ENCODE measurements around the gene POLR1G. TPM values are rescaled to one million over a fixed set of nuclear protein-coding genes. Genes with fewer than 3 reads are reported as not detected.

POLR1G gene
- total RNA-seq, 4 donors from 2014 or later = 1.7 to 10.7 (median 5.8) TPM

DNA sequence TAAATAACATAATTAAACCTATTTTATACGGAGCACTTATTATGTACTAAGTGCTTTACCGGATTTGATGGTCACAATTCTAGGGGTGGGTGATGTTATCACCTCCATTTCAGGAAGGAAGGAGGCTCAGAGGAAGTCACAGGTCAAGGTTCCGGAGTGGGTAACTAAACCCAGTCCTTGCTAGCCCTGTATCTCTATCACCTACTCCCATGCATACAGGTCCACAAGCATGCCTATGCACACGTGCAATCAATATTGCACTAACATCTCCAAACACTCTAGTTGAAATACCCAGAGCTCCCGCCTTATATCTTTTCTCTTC, 43.5 kb downstream of the POLR1G start:
- Histone ChIP-seq H3K27me3 (no peaks in the 10 kb centered on the region), H3K4me3 (peak overlapping the region; percentile 36 to 71), H3K4me1 (peaks cover 0 to 48% (median 13%) of the 10 kb centered on the region in 3 donors), H3K36me3 (no peaks in the 10 kb centered on the region), H3K9me3 (no peaks in the 10 kb centered on the region), H3K27ac (peak overlapping the region; percentile 74 to 91 (median 84))
- 21% methylated on average over 5 of the region's 5 CpGs for WGBS, 2 donors (ENCODE audit: low coverage in 1 of 2)
- TF ChIP-seq, protein P1, sequence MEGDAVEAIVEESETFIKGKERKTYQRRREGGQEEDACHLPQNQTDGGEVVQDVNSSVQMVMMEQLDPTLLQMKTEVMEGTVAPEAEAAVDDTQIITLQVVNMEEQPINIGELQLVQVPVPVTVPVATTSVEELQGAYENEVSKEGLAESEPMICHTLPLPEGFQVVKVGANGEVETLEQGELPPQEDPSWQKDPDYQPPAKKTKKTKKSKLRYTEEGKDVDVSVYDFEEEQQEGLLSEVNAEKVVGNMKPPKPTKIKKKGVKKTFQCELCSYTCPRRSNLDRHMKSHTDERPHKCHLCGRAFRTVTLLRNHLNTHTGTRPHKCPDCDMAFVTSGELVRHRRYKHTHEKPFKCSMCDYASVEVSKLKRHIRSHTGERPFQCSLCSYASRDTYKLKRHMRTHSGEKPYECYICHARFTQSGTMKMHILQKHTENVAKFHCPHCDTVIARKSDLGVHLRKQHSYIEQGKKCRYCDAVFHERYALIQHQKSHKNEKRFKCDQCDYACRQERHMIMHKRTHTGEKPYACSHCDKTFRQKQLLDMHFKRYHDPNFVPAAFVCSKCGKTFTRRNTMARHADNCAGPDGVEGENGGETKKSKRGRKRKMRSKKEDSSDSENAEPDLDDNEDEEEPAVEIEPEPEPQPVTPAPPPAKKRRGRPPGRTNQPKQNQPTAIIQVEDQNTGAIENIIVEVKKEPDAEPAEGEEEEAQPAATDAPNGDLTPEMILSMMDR (IDR thresholded peaks at IDR 0.05) = no peak
- TF ChIP-seq POLR2A (IDR thresholded peaks at IDR 0.05) (no peak), POLR2AphosphoS5 (IDR thresholded peaks at IDR 0.05) (no peak), EP300 (IDR thresholded peaks at IDR 0.05) (no peak)
- ATAC-seq = no peak

DNA sequence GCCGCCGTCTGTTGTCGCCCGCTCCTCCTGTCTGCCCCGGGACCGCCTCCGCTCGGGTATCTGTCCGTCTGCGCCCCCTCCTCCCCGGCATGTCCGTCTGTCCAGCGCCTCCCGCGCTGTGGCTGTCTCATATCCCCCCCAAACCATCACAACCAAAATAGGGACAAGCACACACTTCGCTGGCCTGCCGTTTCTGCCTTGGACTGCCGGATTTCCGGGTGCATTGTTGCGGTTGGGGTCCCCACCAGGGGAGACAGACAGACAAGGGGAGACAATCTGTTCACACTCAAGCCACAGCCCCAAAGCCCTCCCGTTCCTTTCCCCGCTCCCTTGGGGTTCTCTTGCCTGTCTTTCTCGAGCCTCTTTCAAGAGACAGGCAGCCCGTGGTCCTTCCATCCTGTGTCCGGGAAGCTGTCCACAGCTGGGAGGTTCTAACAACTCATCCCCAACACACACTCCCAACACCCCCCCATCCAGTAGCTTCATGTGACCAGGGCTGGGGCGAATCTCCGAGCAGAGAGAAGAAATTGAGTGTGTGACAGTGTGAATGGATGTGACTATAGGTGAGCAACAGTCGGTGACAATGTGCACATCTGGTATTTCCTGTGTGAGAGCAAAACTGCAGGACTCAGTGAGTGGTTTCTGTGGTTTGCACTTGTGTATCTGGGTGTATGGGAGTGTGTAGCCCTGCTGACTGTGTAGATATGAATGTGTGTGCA, 44.8 kb downstream of the POLR1G start:
- H3K27me3 ChIP-seq = no peaks in the 10 kb centered on the region
- peak in 1 of 2 donors; percentile 3 for TF ChIP-seq POLR2A (IDR thresholded peaks at IDR 0.05)
- TF ChIP-seq, protein P1 (IDR thresholded peaks at IDR 0.05) = no peak
- TF ChIP-seq POLR2AphosphoS5 (IDR thresholded peaks at IDR 0.05) = peak; percentile 28
- TF ChIP-seq EP300 (IDR thresholded peaks at IDR 0.05) = no peak
- 8% methylated on average over 10 of the region's 28 CpGs; no CpG with 5 or more reads in 1 of the 2 donors for WGBS, 2 donors (ENCODE audit: low coverage in 1 of 2)
- ATAC-seq = peak; percentile 20
- H3K36me3 ChIP-seq = no peaks in the 10 kb centered on the region
- H3K4me3 ChIP-seq = peak overlapping the region; percentile 36 to 71
- H3K9me3 ChIP-seq = no peaks in the 10 kb centered on the region
- peaks cover 3 to 55% (median 24%) of the 10 kb centered on the region in 3 donors for H3K4me1 ChIP-seq
- H3K27ac ChIP-seq = peak overlapping the region; percentile 35 to 91 (median 88)

DNA sequence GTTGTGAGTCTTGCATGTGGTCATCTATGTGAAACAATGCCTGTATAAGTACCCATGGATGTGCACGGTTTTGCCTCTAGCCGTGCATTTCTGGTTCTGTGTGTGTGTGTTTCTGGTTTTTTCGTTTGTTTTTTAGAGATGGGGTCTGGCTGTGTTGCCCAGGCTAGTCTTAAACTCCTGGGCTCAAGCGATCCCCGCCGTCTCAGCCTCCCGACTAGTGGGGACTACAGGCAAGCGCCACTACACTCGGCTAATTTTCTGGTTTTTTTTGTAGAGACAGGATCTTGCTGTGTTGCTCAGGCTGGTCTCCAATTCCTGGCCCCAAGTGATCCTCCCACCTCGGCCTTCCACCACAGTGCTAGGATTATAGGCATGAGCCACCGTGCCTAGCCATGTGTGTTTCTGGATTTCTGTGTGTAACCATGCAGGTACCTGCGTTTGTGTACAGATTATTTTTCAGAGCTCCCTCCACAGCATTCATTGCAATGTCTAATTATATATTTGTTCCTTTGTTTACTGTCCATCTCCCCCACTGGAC, 45.5 kb downstream of the POLR1G start:
- Histone ChIP-seq H3K4me1 (peaks cover 3 to 58% (median 25%) of the 10 kb centered on the region in 3 donors), H3K36me3 (no peaks in the 10 kb centered on the region), H3K9me3 (no peaks in the 10 kb centered on the region), H3K27me3 (no peaks in the 10 kb centered on the region), H3K27ac (peak overlapping the region in 3 of 4 donors; percentile 86 to 91 (median 90)), H3K4me3 (no peak overlapping the region)
- TF ChIP-seq EP300 (IDR thresholded peaks at IDR 0.05) = no peak
- TF ChIP-seq POLR2A (IDR thresholded peaks at IDR 0.05) = no peak
- TF ChIP-seq, protein P1 (IDR thresholded peaks at IDR 0.05) = no peak
- no peak for TF ChIP-seq POLR2AphosphoS5 (IDR thresholded peaks at IDR 0.05)
- ATAC-seq = no peak
- 60 to 73% methylated on average over 4 to 8 of the region's 12 CpGs for WGBS, 2 donors (ENCODE audit: low coverage in 1 of 2)

DNA sequence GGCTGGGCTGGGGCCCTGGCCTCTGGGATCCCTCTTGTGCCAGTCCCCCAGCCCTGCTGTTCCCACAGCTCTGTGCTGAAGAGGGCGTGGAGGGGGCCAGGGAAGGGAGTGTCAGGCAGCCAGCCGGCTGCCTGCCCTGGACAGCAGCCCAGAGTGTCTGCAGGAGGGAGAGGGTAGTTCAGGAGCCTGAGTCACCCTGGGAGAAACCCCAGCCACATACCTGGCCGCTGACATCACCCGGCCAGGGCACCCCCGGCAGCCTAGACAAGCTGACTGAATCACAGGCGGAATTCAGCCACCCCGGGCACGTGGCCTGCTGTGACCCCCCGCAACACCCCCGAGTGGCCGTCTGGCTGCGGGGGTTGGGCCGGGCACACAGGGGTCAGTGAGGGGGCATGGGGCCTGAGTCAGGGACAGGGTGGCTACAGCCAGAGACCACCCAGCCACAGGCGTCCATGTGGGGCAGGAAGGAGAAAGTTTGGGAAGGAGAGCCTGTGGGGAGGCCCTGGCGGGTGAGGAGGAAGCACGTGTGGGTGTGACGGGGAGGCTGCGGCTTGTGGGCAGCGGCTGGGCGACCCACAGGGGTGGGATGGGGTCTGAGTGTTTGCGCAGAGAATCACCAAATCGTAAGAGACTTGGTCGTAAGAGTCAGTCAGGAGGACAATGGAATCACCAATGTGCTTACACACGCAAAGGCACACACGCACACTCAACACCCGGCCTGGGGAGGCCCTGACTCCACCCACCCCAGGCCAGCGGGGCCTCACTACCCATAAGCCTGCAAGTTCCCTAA, 49.5 kb downstream of the POLR1G start:
- H3K4me3 ChIP-seq = peak overlapping the region in 1 of 2 donors; percentile 15
- no peaks in the 10 kb centered on the region for H3K9me3 ChIP-seq
- peaks cover 3 to 33% (median 17%) of the 10 kb centered on the region in 3 donors for H3K4me1 ChIP-seq
- H3K27me3 ChIP-seq = no peaks in the 10 kb centered on the region
- peak; percentile 94 for ATAC-seq
- H3K36me3 ChIP-seq = no peaks in the 10 kb centered on the region
- WGBS, 2 donors (ENCODE audit: low coverage in 1 of 2) = 0 to 11% methylated on average over 2 to 11 of the region's 27 CpGs
- TF ChIP-seq EP300 (IDR thresholded peaks at IDR 0.05) (no peak), POLR2AphosphoS5 (IDR thresholded peaks at IDR 0.05) (peak; percentile 95), POLR2A (IDR thresholded peaks at IDR 0.05) (no peak)
- TF ChIP-seq, protein P1 (IDR thresholded peaks at IDR 0.05) = peak in 1 of 4 experiments; percentile 13
- peak overlapping the region; percentile 45 to 89 (median 84) for H3K27ac ChIP-seq

All from gastroesophageal sphincter (tissue), 4 donors.